Measurements from ENCODE around the gene MTNR1A. TPM values are rescaled to one million over a fixed set of nuclear protein-coding genes. Genes with fewer than 3 reads are reported as not detected.

MTNR1A gene
- total RNA-seq, 6 donors from 2014 or later = not detected

GRCh38 chr4:186557486-186557885, 2.1 kb upstream of the MTNR1A start:
- Histone ChIP-seq H3K36me3 (no peaks in the 10 kb centered on the region), H3K27me3 (peaks cover 0 to 5% (median 0%) of the 10 kb centered on the region in 4 donors), H3K27ac (no peak overlapping the region), H3K9me3 (peaks cover 0 to 4% (median 0%) of the 10 kb centered on the region in 4 donors), H3K4me3 (no peak overlapping the region), H3K4me1 (peaks cover 0 to 15% (median 0%) of the 10 kb centered on the region in 4 donors)
- ATAC-seq (ENCODE audit: low FRiP score in 2 of 2) (peak in 1 of 2 donors; percentile 45), DNase-seq (no peak)
- no peak for TF ChIP-seq CTCF (IDR thresholded peaks at IDR 0.05)
- TF ChIP-seq EP300 (IDR thresholded peaks at IDR 0.05) = no peak
- no peak for TF ChIP-seq POLR2A (IDR thresholded peaks at IDR 0.05)
- no peak for TF ChIP-seq POLR2AphosphoS5 (IDR thresholded peaks at IDR 0.05)
- WGBS, 2 donors = 67 to 80% methylated on average over 3 of the region's 3 CpGs

- peaks cover 0 to 4% (median 0%) of the 10 kb centered on the region in 4 donors for H3K9me3 ChIP-seq
- no peaks in the 10 kb centered on the region for H3K36me3 ChIP-seq
- ATAC-seq (ENCODE audit: low FRiP score in 2 of 2) (no peak), DNase-seq (no peak)
- no peak overlapping the region for H3K4me3 ChIP-seq
- WGBS, 2 donors = 73 to 85% methylated on average over 7 of the region's 7 CpGs
- H3K4me1 ChIP-seq = peaks cover 0 to 15% (median 0%) of the 10 kb centered on the region in 4 donors
- H3K27ac ChIP-seq = no peak overlapping the region
- TF ChIP-seq EP300 (IDR thresholded peaks at IDR 0.05) (no peak), CTCF (IDR thresholded peaks at IDR 0.05) (no peak), POLR2A (IDR thresholded peaks at IDR 0.05) (no peak), POLR2AphosphoS5 (IDR thresholded peaks at IDR 0.05) (no peak)
- H3K27me3 ChIP-seq = peaks cover 0 to 5% (median 0%) of the 10 kb centered on the region in 4 donors
Observed at GRCh38 chr4:186557061-186557460, 1.7 kb upstream of the MTNR1A start.

- peaks cover 0 to 5% (median 0%) of the 10 kb centered on the region in 4 donors for H3K27me3 ChIP-seq
- WGBS, 2 donors = 0 to 4% methylated on average over 12 of the region's 12 CpGs
- H3K27ac ChIP-seq = no peak overlapping the region
- peak overlapping the region in 3 of 4 donors; percentile 32 to 40 (median 38) for H3K4me3 ChIP-seq
- H3K4me1 ChIP-seq = peaks cover 0 to 15% (median 0%) of the 10 kb centered on the region in 4 donors
- ATAC-seq (ENCODE audit: low FRiP score in 2 of 2) = peak in 1 of 2 donors; percentile 37
- TF ChIP-seq POLR2AphosphoS5 (IDR thresholded peaks at IDR 0.05) = no peak
- TF ChIP-seq CTCF (IDR thresholded peaks at IDR 0.05) = no peak
- TF ChIP-seq POLR2A (IDR thresholded peaks at IDR 0.05) = no peak
- no peak for TF ChIP-seq EP300 (IDR thresholded peaks at IDR 0.05)
- no peaks in the 10 kb centered on the region for H3K36me3 ChIP-seq
- peaks cover 0 to 4% (median 0%) of the 10 kb centered on the region in 4 donors for H3K9me3 ChIP-seq
- DNase-seq = no peak
Observed at GRCh38 chr4:186554539-186554913, 841 bp downstream of the MTNR1A start.

- WGBS, 2 donors = 56 to 65% methylated on average over 5 to 13 of the region's 13 CpGs
- DNase-seq (no peak), ATAC-seq (ENCODE audit: low FRiP score in 2 of 2) (no peak)
- Histone ChIP-seq H3K4me3 (no peak overlapping the region), H3K9me3 (peaks cover 0 to 4% (median 0%) of the 10 kb centered on the region in 4 donors), H3K36me3 (no peaks in the 10 kb centered on the region), H3K4me1 (peaks cover 0 to 15% (median 0%) of the 10 kb centered on the region in 4 donors), H3K27ac (no peak overlapping the region), H3K27me3 (peaks cover 0 to 5% (median 0%) of the 10 kb centered on the region in 4 donors)
- no peak for TF ChIP-seq POLR2A (IDR thresholded peaks at IDR 0.05)
- no peak for TF ChIP-seq EP300 (IDR thresholded peaks at IDR 0.05)
- TF ChIP-seq POLR2AphosphoS5 (IDR thresholded peaks at IDR 0.05) = no peak
- no peak for TF ChIP-seq CTCF (IDR thresholded peaks at IDR 0.05)
Observed at GRCh38 chr4:186553717-186554116, 1.6 kb downstream of the MTNR1A start.

- DNase-seq (no peak), ATAC-seq (ENCODE audit: low FRiP score in 2 of 2) (no peak)
- peaks cover 0 to 15% (median 0%) of the 10 kb centered on the region in 4 donors for H3K4me1 ChIP-seq
- no peaks in the 10 kb centered on the region for H3K36me3 ChIP-seq
- no peak overlapping the region for H3K4me3 ChIP-seq
- peaks cover 0 to 4% (median 0%) of the 10 kb centered on the region in 4 donors for H3K9me3 ChIP-seq
- WGBS, 2 donors = 74 to 88% methylated on average over 2 of the region's 2 CpGs
- TF ChIP-seq POLR2A (IDR thresholded peaks at IDR 0.05) = no peak
- TF ChIP-seq POLR2AphosphoS5 (IDR thresholded peaks at IDR 0.05) = no peak
- TF ChIP-seq CTCF (IDR thresholded peaks at IDR 0.05) = no peak
- H3K27me3 ChIP-seq = peaks cover 0 to 5% (median 0%) of the 10 kb centered on the region in 4 donors
- no peak overlapping the region for H3K27ac ChIP-seq
Observed at GRCh38 chr4:186551849-186552248, 3.5 kb downstream of the MTNR1A start.

All from upper lobe of left lung (tissue), 6 donors.